GM12873 (cell line): Measurements from ENCODE around the gene SLC27A6.

Source experiments
- TF ChIP-seq, protein P1 (sequence below): IDR thresholded peaks from 2 replicates; pipeline ENCODE4 v1.5.1; 2012; ENCODE audit warnings: low read depth, mild to moderate bottlenecking, moderate library complexity, low read length, control low read depth; ENCODE audit not compliant: insufficient read depth; ENCODE audit errors: missing control alignments

The SLC27A6 gene

GRCh38 chr5:129069292-129069691, 104.0 kb downstream of the SLC27A6 start:
- TF ChIP-seq, protein P1, sequence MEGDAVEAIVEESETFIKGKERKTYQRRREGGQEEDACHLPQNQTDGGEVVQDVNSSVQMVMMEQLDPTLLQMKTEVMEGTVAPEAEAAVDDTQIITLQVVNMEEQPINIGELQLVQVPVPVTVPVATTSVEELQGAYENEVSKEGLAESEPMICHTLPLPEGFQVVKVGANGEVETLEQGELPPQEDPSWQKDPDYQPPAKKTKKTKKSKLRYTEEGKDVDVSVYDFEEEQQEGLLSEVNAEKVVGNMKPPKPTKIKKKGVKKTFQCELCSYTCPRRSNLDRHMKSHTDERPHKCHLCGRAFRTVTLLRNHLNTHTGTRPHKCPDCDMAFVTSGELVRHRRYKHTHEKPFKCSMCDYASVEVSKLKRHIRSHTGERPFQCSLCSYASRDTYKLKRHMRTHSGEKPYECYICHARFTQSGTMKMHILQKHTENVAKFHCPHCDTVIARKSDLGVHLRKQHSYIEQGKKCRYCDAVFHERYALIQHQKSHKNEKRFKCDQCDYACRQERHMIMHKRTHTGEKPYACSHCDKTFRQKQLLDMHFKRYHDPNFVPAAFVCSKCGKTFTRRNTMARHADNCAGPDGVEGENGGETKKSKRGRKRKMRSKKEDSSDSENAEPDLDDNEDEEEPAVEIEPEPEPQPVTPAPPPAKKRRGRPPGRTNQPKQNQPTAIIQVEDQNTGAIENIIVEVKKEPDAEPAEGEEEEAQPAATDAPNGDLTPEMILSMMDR = no peak

- TF ChIP-seq, protein P1 = no peak
Measured at GRCh38 chr5:129073111-129073510, 107.8 kb downstream of the SLC27A6 start.

DNA sequence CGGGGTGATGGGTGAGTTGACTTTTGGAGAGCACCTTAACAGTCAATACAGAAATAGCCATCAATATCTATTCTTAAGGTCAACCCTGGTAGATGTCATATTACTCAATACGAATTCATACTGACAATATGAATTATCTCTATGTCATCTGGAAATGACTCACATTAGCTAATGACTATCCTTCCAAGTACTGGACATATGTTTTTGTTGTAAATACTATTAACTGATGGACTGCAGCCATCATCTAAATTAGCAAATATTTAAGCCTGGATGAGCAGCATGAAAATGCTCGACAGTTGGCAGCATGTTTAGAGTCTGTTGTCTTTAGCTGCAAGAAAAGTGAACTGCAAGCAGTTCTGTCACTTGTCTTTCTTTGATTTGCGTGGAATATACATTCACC, 109.6 kb downstream of the SLC27A6 start:
- TF ChIP-seq, protein P1 = no peak

DNA sequence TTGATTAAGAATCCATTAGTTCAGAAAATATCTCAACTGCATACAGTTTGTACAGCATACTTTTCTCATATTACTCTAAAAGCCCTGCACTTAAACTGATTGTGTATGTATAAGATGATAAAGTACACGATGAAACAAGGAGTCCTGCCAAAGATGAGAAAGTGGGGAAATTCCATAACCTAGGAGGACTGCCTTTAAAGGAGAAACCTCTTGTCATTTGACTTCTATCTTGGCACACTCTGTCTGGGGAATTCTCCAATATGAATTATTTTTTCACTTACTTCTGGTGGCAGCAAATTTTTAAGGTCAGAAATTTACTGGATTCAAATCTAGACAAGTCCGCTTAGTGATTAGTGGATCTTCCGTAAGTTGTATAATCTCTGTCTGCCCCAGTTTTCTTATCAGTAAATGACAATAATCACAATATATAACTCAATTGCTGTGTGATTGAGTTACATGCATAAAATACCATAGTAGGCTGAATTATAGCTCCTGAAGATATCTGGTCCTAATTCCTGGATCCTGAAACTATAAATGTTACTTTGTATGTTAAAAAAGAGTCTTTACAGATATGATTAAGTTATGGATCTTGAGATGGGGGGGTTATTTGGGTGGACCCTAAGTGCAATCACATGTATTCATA, 112.3 kb downstream of the SLC27A6 start:
- TF ChIP-seq, protein P1 = no peak

DNA sequence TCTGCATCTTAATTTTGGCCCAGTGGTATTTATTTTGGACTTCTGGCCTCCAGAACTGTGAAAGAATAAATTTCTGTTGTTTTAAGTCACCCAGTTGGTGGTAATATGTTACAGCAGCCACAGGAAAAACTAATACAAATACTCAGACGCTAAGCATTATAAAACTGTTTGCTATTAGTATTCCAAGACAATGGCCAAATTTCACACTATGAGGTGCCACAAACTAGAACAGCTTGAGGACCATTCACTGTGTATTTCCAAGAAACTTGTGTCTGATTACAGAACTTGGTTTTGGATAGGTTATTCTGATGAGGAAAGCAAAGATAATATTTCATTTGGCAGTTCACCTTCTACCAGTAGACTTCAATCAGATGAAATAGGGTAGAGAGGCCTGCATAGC, 113.0 kb downstream of the SLC27A6 start:
- TF ChIP-seq, protein P1 = no peak

DNA sequence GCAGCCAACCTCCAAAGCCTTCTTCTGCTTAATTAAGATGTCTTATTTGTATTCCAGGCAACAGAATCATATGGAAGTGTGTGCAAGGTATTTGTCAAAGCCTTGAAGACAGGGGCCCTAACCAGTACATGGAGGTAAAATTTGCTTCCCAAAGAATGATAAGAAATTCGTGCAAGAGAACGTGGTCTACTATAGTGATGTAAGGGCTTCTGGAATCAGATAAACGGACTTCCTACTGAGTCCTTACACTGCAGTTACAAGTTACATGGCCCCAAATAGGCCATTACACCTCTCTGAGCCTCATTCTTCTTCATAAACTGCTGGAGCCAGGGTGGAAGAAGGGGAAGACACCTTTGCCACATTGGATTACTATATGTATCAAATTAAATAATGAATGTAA, 113.4 kb downstream of the SLC27A6 start:
- TF ChIP-seq, protein P1 = no peak

GRCh38 chr5:129079496-129079895, 114.2 kb downstream of the SLC27A6 start:
- TF ChIP-seq, protein P1 = no peak
